M059J (cell line): ENCODE results near the gene ZSCAN21. TPM values are rescaled to one million over a fixed set of nuclear protein-coding genes. Genes with fewer than 3 reads are reported as not detected.
A peak's percentile ranks its signal among the peaks of the same experiment; 100 is the strongest.
"Not testable (repeated sequence)": the region's sequence is repeated elsewhere in the genome, so short reads cannot be mapped to it uniquely, and the experiment has no call there.

ENCODE experiments used
- DNase-seq: peaks from one replicate; pipeline ENCODE4 v3.0.0-alpha.2; 2012; ENCODE audit warnings: low read depth
- total RNA-seq: library from RNA; depleted of rRNA; stranded (reverse); fragments of >200 nt; shearing (Covaris generic); gene quantifications from 2 replicates; pipeline ENCODE4 v1.2.3, GENCODE V29; 2014; rRNA removed

Gene ZSCAN21
- total RNA-seq = 7.4 TPM in 2 replicates

DNA sequence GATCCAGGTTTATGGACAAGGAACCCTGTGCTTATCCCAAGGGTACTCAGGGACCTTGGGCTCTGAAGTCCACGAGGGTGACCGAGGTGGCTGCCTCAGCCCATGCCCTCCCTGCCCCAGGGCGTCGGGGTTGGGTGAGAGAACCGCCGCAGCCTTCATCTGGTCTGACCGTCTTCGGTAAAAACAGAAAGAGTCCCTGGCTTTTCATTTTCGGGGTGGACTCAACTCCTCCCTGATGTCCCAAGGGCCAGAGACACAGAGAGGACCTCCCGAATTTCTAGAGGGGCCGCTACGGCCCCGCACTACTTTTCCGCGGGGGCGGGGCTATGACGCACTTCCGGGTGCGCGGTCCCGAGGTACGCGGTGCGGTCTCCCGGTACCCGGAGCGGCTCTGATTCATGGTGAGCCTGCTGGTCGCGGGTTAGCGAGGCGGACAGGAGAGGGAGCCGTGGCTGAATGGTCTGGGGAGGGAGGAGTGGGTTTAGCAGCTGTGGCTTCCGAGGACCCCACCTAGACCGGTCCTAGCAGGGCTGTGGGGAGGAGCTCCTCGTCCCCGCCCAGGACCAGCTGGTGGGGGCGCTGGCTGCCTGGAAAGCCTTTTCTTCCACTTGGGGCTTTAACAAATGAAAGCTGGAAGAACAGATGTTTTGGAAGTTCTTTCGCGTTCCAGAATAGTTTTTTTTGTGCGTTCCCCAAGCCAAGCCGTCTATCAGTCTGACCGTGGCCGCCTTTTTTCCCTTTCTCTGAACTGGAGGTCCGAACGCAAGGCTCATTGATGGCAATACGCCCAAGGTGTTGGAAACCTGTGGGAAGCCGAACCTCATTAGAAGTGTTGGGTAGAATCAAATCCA is at the start of gene ZSCAN21:
Gene ZSCAN21, plus strand, starts transcription at position 334 of the 851 bp plus-strand sequence. CDS start 7,233 bp downstream, outside the sequence.
- peak; percentile 80 for DNase-seq

DNA sequence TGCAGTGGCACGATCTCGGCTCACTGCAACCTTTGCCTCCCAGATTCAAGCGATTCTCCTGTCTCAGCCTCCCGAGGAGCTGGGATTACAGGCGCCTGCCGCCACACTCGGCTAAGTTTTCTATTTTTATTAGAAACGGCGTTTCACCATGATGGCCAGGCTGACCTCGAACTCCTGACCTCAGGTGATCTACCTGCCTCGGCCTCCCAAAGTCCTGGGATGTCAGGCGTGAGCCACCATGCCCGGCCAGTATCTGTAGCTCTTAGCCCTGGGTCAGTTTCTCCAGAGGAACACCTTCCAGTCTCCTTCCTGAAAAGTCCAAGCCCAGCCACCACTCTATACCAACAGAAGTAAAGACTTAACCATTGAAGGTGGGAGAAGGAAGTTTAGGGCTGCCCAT is 49.3 kb upstream of the ZSCAN21 start:
- DNase-seq = no peak

DNA sequence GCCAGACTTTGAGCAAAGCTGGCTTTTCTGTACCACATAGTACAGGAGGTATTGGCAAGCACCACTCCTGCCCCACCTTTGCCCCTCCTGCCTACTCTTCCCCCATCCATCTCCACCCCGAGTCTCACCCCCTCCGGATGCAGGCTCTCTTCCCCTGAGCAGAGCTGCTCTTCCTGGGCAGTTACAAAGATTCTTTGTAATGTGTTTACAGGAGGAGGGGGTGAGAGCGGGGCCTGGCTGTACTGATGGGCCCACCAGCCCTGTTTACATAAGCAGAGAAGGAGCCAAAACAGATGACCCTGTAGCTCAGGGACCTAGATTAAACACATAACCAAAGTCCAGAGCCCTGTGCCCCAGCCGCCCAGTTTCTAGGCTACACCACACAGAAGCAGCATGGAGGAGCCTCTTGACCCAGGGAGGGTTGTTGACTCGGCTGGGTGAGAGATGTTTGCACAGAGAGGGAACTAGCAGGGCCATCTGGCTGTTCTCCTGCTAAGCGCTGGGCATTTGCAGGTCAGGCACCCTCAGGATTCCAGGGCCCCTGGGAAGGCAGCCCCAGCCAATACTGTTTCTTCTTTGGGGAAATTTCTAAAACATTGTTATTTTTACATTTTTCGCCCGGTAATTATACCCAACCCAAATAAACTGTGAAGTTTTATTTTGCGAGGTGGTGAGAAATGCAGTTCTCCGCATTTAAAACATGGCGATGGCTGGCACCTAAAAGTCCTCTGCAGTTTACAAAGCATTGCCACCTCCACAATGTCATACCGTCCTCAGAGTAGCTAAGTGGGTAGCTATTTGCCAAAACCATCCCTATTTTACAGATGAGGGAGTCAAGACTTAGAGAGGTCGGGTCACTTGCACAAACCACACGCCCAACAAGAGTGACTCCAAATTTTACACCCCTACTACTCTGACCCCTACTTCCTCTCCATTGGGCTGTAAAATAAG is 45.6 kb upstream of the ZSCAN21 start:
- no peak for DNase-seq

DNA sequence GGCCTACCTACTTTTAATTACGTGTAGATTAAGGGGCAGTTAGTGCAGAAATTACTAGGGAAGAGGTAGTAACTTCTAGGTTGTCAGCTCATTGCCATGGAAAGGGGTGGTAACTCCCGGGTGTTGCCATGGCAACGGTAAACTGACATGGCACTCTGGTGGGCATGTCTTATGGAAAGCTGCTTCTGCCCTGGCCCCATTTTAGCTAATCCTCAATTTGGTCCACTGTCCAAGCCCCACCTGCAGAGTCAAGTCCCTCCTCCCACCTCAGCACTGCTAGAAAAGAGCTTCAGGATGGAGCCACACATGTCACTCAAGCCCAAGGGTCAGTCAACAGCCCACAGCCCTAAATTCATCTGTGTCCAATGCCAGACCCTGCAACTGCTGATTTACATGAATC is 41.7 kb upstream of the ZSCAN21 start:
- DNase-seq = peak; percentile 20

DNA sequence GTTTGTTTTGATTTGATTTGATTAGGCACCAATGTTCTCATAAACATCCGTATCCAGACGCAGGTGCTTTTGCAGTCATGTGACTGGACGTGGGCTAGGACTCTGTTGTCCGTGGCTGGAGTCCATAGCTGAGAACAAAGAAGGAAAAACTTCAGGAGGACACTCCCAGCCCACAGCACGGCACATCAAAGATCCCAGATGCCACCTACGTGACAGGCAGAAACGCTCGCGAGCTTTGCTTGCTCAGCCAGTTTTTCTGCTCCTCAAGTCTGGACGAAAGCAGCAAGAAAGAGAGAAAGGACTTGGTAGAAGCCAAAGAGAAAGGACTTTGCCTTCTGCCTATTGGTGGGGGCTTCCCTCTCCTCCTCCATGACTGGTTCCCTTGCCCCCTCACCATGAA is 41.0 kb upstream of the ZSCAN21 start:
- no peak for DNase-seq

DNA sequence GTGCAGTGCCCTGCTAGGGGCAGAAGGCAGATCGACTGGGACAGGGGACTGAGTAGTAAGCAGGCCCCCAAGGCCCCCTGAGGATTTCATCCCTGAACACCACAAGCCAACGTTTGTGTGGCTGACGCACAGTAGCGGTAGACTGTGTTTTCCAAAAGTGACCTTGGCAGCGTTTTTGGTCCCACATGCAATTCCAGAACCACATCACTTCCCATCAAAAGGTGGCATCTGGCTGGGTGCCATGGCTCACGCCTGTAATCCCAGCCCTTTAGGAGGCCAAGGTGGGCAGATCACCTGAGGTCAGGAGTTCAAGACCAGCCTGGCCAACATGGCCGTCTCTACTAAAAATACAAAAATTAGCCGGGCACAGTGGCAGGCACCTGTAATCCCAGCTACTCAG is 39.6 kb upstream of the ZSCAN21 start:
- DNase-seq = not testable (repeated sequence)

DNA sequence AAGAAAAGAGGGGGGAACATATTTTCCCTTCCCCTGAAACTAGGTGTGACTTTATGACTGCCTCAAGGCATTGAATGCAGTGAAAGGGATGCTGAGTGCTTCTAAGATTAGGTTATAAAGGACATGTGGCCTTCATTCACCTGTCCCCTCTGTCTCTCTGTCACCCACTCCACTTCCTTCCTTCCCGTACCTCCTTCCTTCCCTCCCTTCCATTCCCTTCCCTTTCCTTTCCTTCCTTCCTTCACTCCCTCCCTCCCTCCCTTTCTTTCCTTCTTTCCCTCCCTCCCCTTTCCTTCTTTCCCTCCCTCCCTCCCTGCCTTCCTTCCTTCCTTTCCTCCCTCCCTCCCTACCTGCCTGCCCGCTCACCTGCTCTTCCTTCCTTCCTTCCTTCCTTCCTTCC is 38.7 kb upstream of the ZSCAN21 start:
- DNase-seq = no peak

DNA sequence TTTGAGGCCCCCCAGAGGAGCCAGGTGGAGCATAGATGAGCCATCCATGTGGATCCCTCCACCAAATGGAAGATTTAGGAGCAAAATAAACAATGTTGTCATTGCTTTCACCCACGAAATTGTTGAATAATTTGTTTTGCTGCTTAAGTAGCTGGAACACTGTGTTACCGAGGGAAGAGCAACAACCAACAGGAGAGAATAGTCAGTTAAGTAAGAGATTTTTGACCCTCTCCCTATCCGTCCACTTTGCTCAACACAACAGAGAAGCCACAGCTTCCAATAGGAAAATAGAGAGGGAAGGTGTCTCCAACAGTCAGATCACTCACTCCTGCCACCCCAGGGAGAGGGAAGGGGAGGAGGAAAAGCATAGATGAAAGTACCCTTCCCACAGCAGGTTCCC is 38.1 kb upstream of the ZSCAN21 start:
- DNase-seq = no peak

DNA sequence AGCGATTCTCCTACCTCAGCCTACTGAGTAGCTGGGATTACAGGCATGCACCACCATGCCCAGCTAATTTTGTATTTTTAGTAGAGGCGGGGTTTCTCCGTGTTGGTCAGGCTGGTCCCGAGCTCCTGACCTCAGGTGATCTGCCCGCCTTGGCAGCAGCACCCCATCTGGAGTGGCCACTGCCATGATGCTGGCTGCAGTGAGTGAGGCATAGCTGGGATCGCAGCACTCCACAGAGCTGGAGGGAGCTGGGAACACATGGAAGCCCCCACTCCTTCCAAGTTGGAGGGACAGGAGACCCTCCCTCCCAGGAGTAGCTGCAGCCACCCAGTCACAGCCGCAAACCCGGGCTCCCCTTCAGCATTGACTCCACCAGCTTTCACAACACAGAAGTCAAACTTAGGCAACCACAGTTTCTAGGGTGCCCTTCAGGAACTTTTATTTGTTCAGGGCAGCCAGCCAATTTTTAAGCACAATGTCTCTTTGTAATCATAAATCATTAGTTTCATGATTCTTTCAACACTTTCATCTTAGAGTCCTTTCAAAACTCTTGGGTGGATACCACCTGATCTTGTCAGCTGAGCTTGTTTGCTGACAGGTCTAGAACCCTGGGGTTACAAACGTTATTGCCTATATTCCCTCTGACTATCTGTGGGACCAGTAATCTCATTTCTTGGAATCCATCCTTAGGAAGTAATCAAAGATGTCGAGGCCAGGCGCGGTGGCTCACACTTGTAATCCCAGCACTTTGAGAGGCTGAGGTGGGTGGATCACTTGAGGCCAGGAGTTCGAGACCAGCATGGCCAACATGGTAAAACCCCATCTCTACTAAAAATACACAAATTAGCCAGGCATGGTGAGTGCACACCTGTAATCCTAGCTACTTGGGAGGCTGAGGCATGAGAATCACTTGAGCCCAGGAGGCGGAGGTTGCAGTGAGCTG is 36.9 kb upstream of the ZSCAN21 start:
- DNase-seq = not testable (repeated sequence)

DNA sequence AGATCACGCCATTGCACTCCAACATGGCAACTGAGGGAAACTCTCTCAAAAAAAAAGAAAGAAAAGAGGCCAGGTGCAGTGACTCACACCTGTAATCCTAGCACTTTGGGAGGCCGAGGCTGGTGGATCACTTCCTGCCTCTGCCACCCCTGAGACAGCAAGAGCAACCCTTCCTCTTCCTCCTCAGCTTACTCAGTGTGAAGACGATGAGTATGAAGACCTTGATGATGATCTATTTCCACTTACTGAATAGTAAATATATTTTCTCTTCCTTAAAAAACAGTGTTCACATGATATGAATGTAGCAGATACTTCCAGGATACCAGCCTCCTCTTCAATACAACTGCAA is 36.3 kb upstream of the ZSCAN21 start:
- no peak for DNase-seq

DNA sequence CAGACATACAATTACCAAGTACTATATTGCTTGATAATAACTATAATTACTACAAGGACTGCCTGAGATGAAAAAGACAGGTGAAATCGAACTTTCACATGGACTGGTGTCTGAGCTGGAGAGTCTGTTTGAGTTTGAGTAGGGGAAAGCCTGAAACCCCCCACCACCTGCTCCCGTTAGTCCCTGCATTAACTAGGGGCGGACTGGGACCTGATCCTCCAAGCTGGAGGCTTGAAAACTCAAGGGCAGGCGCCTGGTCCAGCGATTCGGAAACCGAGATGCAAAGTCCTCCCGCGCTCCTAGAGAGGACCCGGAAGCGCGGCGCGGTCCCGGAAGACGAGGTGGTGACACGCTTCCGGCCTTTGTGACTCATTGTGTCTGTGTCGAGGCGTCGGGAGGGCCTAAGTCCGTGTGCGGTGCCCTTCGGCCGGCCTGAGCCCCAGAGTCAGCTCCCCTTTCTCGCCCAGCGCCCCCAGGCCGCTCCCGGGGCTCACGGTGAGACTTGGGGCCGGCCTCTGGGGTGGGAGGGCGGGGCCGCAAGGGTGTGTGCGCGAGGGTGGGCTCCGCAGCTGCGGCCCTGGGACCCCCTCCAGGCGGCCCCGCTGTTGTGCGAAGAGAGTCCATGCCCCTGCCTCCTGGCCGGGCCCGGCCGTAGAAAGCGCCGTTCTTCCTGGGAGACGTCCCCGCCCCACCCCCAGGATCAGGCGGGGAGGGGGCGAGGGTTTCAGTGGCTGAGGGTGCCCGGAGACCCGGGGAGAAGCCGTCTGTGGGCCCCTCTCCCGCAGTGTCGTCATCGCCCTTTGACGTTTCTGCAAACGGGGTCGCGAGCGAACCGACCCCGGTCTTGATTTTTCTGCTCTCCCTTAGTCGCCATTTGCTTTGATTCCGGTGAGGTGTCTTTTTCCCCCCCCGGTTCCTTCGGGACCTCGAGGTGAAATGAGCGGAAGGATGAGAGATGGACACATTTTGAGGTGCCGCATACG is 34.1 kb upstream of the ZSCAN21 start, which contains the start of gene ZKSCAN1:
Gene ZKSCAN1, plus strand, starts transcription at position 365 of the 983 bp plus-strand sequence. CDS start 7,911 bp downstream, outside the sequence.
- DNase-seq = peak; percentile 93

DNA sequence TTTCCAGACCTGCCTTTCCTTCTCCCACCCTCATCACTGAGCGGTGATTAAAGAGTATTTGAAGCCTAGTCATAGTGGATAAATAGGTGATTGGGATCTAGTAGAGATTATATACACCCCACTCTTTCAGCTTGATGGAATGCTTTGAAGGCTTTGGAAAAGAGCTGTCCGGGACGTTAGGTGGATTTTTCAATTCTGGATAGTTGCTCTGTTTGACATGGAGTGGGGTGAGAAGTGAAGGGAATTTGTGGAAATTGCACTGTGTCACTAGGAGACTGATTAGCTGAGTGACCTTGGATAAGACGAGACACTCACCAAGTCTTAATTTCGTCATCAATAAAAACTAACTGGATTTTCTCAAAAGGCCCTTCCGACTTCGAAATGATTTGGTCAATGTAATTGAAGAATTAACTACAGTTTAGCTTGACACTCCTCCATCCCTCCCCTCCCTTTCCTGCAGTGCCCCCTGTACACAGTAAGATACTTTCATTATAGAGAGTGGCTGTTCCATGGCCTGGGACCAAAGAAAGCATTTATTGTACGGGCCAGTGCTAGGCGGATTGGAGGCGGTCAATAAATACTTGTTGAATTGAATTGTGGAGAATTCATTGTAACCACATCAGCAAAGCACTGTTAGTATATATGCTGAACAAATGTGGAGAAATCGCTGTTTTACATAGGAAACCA is 33.2 kb upstream of the ZSCAN21 start:
- no peak for DNase-seq

DNA sequence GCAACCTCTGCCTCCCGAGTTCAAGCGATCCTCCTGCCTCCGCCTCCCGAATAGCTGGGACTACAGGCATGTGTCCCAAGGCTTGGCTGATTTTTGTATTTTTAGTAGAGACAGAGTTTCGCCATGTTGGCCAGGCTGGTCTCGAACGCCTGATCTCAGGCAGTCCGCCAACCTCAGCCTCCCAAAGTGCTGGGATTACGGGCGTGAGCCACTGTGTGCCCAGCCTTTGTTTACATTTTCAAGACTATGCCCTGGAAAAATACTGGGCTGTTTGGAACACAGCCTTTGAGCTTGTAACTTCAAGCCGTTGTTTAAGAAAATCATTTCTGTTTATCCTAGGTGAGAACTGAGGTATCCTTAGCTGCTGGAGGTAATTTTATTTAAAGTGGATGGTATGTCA is 32.3 kb upstream of the ZSCAN21 start:
- no peak for DNase-seq

DNA sequence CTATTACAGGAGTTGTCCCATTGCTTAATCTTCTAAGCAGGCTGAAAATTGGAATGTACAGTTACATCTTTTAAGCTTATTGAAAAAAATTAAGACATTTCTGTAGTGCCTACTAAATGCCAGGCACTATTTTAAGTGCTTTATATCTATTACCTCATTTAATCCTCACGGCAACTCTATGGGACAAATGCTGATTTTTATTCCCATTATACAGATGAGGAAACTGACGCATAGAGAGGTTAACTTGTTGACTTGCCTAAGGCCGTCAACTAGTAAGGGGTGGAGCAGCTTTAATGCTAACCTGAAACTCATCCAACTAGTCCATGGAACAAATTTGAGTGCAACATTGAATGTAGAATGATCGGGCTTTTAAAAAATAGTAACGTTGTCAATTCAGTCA is 31.7 kb upstream of the ZSCAN21 start:
- no peak for DNase-seq

DNA sequence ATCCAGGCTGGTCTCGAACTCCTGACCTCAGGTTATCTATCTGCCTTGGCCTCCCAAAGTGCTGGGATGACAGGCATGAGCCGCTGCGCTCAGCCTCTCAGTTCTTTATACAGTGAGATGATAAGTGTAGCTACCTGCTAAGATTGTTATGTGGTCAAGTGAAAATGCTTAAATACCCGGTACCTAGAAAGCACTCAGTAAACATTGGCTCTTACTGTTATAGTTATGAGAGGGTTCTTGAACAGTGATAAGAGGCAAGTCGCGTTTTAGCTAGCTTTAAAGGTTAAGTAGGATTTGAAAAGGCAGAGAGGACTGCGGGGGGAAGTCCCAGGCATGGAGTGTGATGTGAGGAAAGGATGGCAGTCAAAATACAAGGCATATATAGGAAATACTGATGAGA is 29.7 kb upstream of the ZSCAN21 start:
- DNase-seq = no peak

DNA sequence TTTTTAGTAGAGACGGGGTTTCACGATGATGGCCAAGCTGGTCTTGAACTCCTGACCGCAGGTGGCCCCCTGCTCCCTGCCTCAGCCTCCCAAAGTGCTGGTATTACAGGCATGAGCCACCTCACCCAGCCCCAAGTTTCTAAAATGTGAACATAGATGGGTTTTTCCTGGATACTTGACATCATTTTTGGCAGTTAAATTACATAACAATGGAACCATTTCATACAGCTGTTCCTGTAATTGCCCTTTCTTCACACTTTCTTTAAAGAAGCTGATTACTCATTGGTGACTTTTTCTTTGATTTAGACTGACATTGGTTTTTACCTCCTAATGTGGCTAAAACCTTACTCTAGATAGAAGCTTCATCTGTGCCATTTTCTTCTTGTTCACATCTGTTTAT is 28.3 kb upstream of the ZSCAN21 start:
- no peak for DNase-seq

DNA sequence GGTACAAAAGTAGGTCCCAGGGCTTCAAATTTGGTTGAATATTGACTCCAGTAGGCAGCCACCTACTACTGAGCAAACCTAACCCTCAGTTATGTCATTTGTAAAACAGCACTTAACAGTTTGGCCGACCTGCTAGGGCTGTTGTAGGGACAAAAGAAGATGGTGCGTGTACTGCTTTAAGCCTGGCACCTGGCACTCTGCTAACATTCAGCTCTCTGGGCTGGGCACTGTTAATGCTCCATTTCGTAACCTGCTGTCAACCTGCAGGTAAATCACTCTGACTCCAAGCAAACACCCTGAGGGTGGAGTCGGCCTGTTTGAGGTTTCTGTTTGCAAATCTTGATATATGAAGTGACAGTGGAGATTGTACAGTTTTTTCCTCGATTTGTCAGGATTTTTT is 27.0 kb upstream of the ZSCAN21 start:
- DNase-seq = no peak

DNA sequence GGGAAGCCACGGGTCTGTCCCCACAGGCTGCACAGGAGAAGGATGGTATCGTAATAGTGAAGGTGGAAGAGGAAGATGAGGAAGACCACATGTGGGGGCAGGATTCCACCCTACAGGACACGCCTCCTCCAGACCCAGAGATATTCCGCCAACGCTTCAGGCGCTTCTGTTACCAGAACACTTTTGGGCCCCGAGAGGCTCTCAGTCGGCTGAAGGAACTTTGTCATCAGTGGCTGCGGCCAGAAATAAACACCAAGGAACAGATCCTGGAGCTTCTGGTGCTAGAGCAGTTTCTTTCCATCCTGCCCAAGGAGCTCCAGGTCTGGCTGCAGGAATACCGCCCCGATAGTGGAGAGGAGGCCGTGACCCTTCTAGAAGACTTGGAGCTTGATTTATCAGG is 26.0 kb upstream of the ZSCAN21 start:
- DNase-seq = no peak

DNA sequence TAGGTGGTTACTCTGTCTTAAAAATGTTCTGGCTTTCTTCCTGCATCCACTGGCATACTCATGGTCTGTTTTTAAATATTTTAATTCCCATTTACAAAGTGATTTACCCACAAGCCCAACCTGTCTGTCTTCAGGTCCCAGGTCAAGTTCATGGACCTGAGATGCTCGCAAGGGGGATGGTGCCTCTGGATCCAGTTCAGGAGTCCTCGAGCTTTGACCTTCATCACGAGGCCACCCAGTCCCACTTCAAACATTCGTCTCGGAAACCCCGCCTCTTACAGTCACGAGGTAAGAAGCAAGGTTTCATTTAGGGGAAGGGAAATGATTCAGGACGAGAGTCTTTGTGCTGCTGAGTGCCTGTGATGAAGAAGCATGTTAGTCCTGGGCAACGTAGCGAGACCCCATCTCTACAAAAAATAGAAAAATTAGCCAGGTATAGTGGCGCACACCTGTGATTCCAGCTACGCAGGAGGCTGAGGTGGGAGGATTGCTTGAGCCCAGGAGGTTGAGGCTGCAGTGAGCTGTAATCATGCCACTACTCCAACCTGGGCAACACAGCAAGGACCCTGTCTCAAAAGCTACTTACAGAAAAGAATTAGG is 25.5 kb upstream of the ZSCAN21 start:
- DNase-seq = no peak
